Posterior cingulate gyrus (tissue), 11 donors: ENCODE data around the gene LSAMP.
"Not testable (repeated sequence)": the region's sequence is repeated elsewhere in the genome, so short reads cannot be mapped to it uniquely, and the experiment has no call there.

ENCODE experiments used
- DNase-seq, 10 donors: peaks; one replicate each; pipeline versions ENCODE4 v3.0.0 to v3.0.0-alpha.2; 2020 to 2021; ENCODE audit warnings: mixed read lengths in 3 of 10
- intact Hi-C: fragments of 100-400 bp; cut with DNase I; formaldehyde crosslinking; loops from one replicate; pipeline ENCODE4 v1.15.1; 2023

Gene LSAMP

GRCh38 chr3:115791271-115792153, 653.8 kb downstream of the LSAMP start:
- DNase-seq = peak in 2 of 10 donors; percentile 55 to 75
- intact Hi-C loops = not testable (repeated sequence)

GRCh38 chr3:115790759-115791158, 654.5 kb downstream of the LSAMP start:
- no peak for DNase-seq
- intact Hi-C loops = no loop called here

GRCh38 chr3:115789481-115789880, 655.8 kb downstream of the LSAMP start:
- DNase-seq = no peak
- intact Hi-C loops = loop anchor here (10.0 kb wide), 1 partner anchor 645 kb away; the partner anchor contains the start of gene ZBTB20

GRCh38 chr3:115788921-115789470, 656.3 kb downstream of the LSAMP start:
- DNase-seq = no peak
- intact Hi-C loops = loop anchor here (10.0 kb wide), 1 partner anchor 644 kb away; the partner anchor contains the start of gene ZBTB20

- intact Hi-C loops = loop anchor here (10.0 kb wide), 1 partner anchor 643 kb away; the partner anchor contains the start of gene ZBTB20
- no peak for DNase-seq
Measured at GRCh38 chr3:115787818-115788217, 657.5 kb downstream of the LSAMP start.

- DNase-seq = no peak
- intact Hi-C loops = loop anchor here (2.0 to 10.0 kb wide), 2 partner anchors 569 to 641 kb away; partner anchors contain the start of gene ZBTB20
Measured at GRCh38 chr3:115785782-115786181, 659.5 kb downstream of the LSAMP start.

- intact Hi-C loops = loop anchor here (2.0 to 10.0 kb wide), 3 partner anchors 93 to 640 kb away; partner anchors contain the start of gene ZBTB20
- DNase-seq = no peak
Measured at GRCh38 chr3:115784739-115785536, 660.3 kb downstream of the LSAMP start.

GRCh38 chr3:115783938-115784738, 661.1 kb downstream of the LSAMP start:
- intact Hi-C loops = loop anchor here (2.0 to 10.0 kb wide), 3 partner anchors 92 to 639 kb away; partner anchors contain the start of gene ZBTB20
- peak; percentile 66 to 97 (median 81) for DNase-seq

GRCh38 chr3:115783426-115783825, 661.9 kb downstream of the LSAMP start:
- DNase-seq = not testable (repeated sequence)
- intact Hi-C loops = loop anchor here (5.0 to 10.0 kb wide), 2 partner anchors 91 to 639 kb away; partner anchors contain the start of gene ZBTB20

GRCh38 chr3:115779011-115779410, 666.3 kb downstream of the LSAMP start:
- no peak for DNase-seq
- intact Hi-C loops = no loop called here

GRCh38 chr3:115772951-115773350, 672.3 kb downstream of the LSAMP start:
- DNase-seq = no peak
- intact Hi-C loops = no loop called here

GRCh38 chr3:115768661-115769060, 676.6 kb downstream of the LSAMP start:
- no peak for DNase-seq

GRCh38 chr3:115766587-115767482, 678.5 kb downstream of the LSAMP start:
- intact Hi-C loops = no loop called here
- DNase-seq = no peak

More at GRCh38 chr3:115768661-115769060, 676.6 kb downstream of the LSAMP start:
- intact Hi-C loops = no loop called here

- intact Hi-C loops = no loop called here
- no peak for DNase-seq
Measured at GRCh38 chr3:115761927-115762305, 683.4 kb downstream of the LSAMP start.

GRCh38 chr3:115760716-115761115, 684.6 kb downstream of the LSAMP start:
- DNase-seq = no peak
- intact Hi-C loops = no loop called here

- no peak for DNase-seq
- intact Hi-C loops = no loop called here
Measured at GRCh38 chr3:115758076-115758763, 687.1 kb downstream of the LSAMP start.

GRCh38 chr3:115752978-115753377, 692.3 kb downstream of the LSAMP start:
- not testable (repeated sequence) for DNase-seq

More at GRCh38 chr3:115752978-115753377, 692.3 kb downstream of the LSAMP start:
- intact Hi-C loops = not testable (repeated sequence)
